DMS114 treated with DMSO at 0.1 percent for 48 hours (cell line): ENCODE data around the gene OSBPL10.

Experiments
- DNase-seq: peaks from one replicate; lab custom pipeline; 2025; ENCODE audit not compliant: unreplicated experiment; lab: John Stamatoyannopoulos, UW

Gene OSBPL10

GRCh38 chr3:31673950-31674349, 307.1 kb downstream of the OSBPL10 start:
- DNase-seq, result no peak

GRCh38 chr3:31671976-31672375, 309.1 kb downstream of the OSBPL10 start:
- DNase-seq, result no peak

DNA sequence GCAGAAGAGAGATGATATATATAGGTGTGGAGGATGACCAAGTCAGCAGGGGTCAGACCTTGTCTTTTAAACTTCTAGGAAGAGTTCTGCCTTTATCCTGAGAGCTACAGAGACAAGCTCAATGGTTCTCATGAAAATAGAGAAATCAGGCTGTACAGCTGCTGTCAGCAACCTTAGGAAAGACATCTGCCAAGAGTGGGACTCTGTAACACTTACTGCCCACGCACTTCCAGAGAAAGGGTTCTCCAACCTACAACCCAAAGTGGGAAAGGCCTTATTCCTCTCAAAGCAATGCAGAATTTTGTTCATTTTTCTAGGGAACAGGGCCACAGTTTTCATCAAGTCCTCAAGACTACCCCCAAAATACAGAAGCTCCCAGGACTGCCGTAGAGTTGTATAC, 309.6 kb downstream of the OSBPL10 start:
- DNase-seq, result no peak

GRCh38 chr3:31670722-31671121, 310.3 kb downstream of the OSBPL10 start:
- no peak for DNase-seq

GRCh38 chr3:31670136-31670535, 310.9 kb downstream of the OSBPL10 start:
- DNase-seq, result no peak

DNA sequence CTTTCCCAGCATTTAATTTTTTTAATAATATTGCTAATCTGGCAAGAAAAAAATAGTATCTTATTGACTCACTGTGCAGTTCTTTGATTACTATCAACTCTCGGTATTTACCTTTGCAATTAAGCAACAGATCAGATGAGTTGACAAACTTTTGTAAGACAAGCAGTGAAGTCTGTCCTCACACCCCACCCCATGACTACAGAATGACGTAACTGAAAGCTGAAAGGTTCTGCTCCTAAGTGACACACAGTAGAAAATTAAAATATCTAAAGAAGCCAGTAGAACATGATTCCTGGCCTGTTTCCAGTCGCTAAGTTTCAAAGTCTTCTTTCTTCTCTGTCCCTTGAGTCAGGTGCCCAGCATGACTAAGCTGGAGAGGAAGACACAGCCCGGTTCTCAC, 312.8 kb downstream of the OSBPL10 start:
- no peak for DNase-seq

DNA sequence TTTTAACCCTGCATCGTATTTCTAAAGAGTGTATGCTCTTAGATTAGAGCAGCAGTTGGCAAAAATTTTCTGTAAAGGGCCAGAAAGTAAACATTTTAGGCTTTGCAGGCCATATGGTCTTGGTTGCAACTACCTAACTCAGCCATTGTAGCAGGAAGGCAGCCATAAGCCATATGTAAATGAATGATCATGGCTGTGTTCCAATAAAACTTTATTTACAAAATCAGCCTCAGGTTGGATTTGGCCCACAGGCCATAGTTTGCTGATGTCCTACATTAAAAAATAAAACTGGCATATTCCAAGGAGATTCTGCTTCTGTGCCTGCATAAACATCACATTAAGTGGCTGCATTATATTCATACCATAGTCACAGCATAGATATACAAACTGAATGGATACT, 313.5 kb downstream of the OSBPL10 start:
- no peak for DNase-seq

GRCh38 chr3:31664031-31664430, 317.0 kb downstream of the OSBPL10 start:
- no peak for DNase-seq

- DNase-seq, result no peak
Measured at GRCh38 chr3:31661993-31662670, 318.9 kb downstream of the OSBPL10 start.

- no peak for DNase-seq
Measured at GRCh38 chr3:31661286-31661685, 319.8 kb downstream of the OSBPL10 start.

DNA sequence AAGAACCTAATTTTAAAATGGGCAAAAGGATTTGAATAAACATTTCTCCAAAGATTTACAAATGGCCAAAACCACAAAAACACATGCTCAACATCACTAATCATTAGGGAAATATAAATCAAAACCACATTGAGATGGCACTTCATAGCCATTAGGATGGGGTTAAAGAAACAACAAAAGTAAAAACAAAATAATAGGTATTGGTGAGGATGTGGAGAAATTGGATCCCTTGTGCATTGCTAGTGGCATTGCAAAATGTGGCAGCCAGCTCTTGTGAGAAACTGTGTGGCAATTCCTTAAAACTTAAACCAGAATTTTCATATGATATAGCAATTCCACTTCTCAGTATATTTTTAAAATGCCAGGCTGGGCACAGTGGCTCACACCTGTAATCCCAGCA, 321.8 kb downstream of the OSBPL10 start:
- no peak for DNase-seq

DNA sequence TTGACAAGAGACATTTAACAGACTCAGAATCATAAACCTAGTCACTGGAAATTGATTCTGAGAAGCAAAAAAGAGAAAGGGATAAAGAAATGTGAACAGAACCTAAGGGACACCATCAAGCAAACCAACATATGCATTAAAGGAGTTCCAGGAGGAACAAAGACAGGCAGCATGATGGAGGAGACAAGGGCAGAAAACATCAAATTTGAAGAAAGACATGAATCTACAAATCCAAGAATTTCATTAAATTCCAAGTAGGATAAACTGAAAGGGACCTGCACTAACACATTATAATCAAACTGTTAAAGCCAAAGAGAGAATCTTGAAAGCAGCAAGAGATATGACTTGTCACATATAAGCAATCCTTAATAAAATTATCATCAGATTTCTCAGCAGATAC, 326.1 kb downstream of the OSBPL10 start:
- DNase-seq, result no peak

- no peak for DNase-seq
Measured at GRCh38 chr3:31653464-31653863, 327.6 kb downstream of the OSBPL10 start.

DNA sequence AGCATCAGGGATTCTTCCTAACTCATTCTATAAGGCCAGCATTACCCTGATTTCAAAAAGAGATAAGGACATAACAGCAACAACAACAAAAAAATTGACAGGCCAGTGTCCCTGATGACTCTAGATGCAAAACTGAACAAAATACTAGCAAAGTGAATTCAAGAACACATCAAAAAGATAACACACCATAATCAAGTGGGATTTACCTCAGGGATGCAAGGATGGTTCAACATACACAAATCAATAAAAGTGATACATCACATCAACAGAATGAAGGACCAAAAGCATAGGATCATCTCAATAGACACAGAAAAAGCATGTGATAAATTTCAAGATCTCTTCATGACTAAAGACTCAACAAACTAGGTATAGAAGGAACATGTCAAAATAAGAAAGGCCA, 328.8 kb downstream of the OSBPL10 start:
- no peak for DNase-seq

DNA sequence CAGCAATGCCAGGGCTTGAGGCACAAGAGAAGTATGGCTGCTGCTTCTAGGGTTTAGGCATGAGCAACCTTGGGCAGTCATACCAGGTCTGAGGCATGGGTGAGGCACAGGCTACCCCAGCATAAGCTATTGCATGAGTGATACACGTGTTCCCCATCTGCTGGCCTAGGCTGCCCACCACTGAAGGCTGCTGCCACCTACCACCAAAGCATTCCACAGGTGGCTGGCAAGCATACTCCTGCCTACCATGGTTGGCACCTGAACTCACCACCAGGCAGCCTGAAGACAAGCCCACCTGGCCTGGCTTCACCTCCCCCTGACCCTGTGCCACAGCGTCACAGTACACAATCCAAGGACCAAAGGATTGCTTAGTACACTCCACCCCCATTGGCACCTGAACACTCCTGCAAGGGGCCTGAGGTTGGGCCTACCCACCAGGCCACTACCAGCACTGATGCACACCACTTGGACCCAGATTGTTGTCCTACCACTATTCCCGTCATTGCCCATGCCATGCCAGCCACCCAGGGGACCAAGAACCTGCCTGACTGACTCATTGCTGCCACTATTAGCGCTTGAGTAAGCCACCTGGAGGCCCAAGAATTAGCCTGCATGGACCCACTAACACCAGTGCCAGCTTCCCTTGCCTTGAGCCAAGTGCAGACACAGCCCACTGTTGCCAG, 332.6 kb downstream of the OSBPL10 start:
- DNase-seq, result no peak

GRCh38 chr3:31645256-31645655, 335.8 kb downstream of the OSBPL10 start:
- no peak for DNase-seq

- no peak for DNase-seq
Measured at GRCh38 chr3:31639828-31640227, 341.2 kb downstream of the OSBPL10 start.

- no peak for DNase-seq
Measured at GRCh38 chr3:31636694-31637442, 344.2 kb downstream of the OSBPL10 start.

DNA sequence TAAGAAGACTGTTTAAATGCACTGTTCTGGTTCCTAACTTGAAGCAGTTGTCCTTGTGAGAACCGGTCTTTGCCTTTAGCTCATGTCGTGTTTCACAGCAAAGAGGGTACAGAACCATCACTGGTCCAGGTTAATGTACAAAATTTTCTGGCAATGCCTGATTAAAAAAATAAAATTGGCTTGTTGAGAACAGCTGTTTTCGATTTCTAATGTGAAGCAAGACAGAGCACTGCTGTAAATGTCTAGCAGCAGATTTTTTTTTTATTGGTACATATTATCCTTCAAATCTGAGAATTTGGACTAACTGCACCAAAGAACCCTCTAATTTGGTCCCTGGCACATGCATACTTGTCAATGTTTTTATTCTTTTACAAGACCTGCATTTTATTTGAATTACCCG, 345.0 kb downstream of the OSBPL10 start:
- DNase-seq, result no peak

DNA sequence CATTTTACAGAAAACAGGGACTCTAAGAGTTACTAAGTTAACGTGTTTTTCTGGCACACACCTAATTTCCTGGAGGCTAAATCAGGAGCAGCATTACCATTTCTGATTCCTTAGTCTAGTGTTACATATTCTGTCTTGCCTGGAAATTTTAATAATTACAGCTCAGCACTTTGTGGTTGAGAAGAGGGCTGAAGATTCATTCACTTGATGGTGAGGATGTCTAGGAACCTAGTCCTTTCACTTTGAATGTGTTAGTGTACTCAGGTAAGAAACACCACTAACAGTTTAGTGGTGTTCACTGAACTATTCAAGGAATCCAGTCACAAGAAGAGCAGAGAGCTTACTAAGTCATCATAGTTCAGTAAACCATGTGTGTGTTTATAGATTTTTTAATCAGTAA, 345.5 kb downstream of the OSBPL10 start:
- DNase-seq, result no peak

GRCh38 chr3:31634476-31634875, 346.6 kb downstream of the OSBPL10 start:
- no peak for DNase-seq

DNA sequence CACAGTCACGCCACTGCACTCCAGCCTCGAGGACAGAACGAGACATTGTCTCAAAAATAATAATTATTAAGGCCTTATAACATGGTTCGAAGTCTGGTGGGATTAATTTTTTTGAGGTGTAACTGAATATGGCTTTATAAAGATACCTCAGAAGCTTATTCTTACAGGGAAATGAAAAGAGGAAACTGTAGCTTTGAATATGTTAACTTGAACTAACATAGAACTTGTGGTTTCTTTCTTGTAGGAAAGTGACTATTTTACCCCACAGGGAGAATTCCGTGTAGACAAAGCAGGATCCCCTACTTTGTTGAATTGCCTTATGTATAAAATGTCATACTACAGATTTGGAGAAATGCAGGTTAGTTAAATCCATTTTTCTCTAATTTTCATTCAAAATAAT, 352.0 kb downstream of the OSBPL10 start:
- no peak for DNase-seq
